ENCODE results near the gene C19orf47. TPM values are rescaled to one million over a fixed set of nuclear protein-coding genes. Genes with fewer than 3 reads are reported as not detected.

The C19orf47 gene
- total RNA-seq, 1 experiment from 2014 or later, result 18.0 TPM

DNA sequence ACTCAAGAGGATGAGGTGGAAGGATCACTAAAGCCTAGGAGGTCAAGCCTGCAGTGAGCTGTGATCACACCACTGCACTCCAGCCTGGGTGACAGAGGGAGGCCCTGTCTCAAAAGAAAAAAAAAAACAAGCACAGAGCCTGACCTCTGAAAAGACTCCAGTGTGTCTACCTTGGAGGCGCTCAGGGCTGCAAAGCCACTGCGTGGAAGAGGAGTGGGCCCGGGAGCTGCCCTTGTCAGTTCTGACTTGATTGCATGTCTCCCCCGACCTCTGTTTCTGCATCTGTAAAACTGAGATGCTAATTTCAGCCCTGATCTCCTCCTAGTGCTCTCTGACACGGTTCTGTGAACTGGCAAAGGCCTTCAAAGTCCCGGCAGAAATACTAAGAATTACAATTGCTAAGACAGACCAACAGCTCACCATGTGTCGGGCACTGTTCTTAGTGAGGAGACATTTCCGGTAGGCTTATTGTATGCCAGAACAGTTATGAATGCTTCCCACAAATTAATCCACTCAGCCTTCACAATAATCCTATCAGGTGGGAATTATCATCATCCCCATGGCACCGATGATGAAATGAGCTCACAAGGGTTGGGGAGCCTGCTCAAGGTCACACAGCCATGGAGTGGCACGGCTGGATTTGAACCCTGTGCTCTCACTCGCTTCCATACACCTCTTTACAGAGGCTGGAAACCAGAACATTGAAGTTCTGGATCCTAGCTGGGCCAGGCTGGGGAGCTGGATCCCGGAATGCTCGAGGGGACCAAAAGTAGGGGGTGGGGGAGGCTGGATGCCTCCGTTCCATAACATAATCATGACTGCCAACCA lies 66.6 kb downstream of the C19orf47 start:
- ATAC-seq (no peak), DNase-seq (ENCODE audit: low read depth, low spot score) (no peak)
- H3K4me1 ChIP-seq (ENCODE audit: control insufficient read depth in 1 of 2, insufficient read depth in 2 of 2, low read length in 2 of 2), result peaks cover 11 to 18% of the 10 kb centered on the region in 2 experiments
- peaks cover 83% of the 10 kb centered on the region for H3K79me2 ChIP-seq (ENCODE audit: insufficient read depth, low read length)
- ChIA-PET RAD21 (ENCODE audit: low non-redundant PET in 1 of 2, low total read pairs in 2 of 2, uncharacterized antibody in 2 of 2, unreplicated experiment in 2 of 2) (no interaction called here), CTCF (interaction anchor here (1.4 kb wide), 1 partner anchor 64 kb away, joined by 3 read pairs; no protein-coding TSS in a partner anchor), POLR2A (no interaction called here)
- H3K9me3 ChIP-seq (ENCODE audit: control insufficient read depth in 1 of 2, insufficient read depth in 1 of 2, low read depth in 1 of 2, low read length in 2 of 2), result no peaks in the 10 kb centered on the region
- no peak overlapping the region for H3K27ac ChIP-seq (ENCODE audit: low read depth, low read length)
- H2AFZ ChIP-seq (ENCODE audit: low read depth, low read length, poor library complexity, severe bottlenecking), result no peak overlapping the region
- no peaks in the 10 kb centered on the region for H4K20me1 ChIP-seq (ENCODE audit: insufficient read depth)
- no peaks in the 10 kb centered on the region for H3K9me2 ChIP-seq (ENCODE audit: insufficient read depth)
- peaks cover 0 to 4% of the 10 kb centered on the region in 2 experiments; a peak in 1 of 4 replicates for H3K36me3 ChIP-seq (ENCODE audit: control insufficient read depth in 1 of 2, insufficient read depth in 2 of 2, low read length in 2 of 2)
- intact Hi-C loops (cut with micrococcal nuclease), result no loop called here
- no peak overlapping the region for H3K9ac ChIP-seq (ENCODE audit: low read length)
- no TSS peak for BruUV-seq (replicated peaks)
- no peak overlapping the region for H3K4me3 ChIP-seq (replicated peaks in 1 of 2; ENCODE audit: low read depth in 1 of 2, low read length in 2 of 2)
- H3K4me2 ChIP-seq (ENCODE audit: low read length), result no peak overlapping the region
- no peaks in the 10 kb centered on the region for H3K27me3 ChIP-seq (ENCODE audit: insufficient read depth, low read length)
- TF ChIP-seq POLR2A (IDR thresholded peaks at IDR 0.05; ENCODE audit: borderline replicate concordance, extremely low read depth, insufficient read depth, insufficient read length) (no peak), JUND (IDR thresholded peaks at IDR 0.05) (no peak), CEBPB (IDR thresholded peaks at IDR 0.05; ENCODE audit: low read depth) (no peak), ZFX (IDR thresholded peaks at IDR 0.05) (no peak), RAD21 (IDR thresholded peaks at IDR 0.05; ENCODE audit: low read depth) (no peak), YY1 (IDR thresholded peaks at IDR 0.05; ENCODE audit: extremely low read depth, insufficient replicate concordance, low read depth, low read length) (no peak), FOSL1 (IDR thresholded peaks at IDR 0.05; ENCODE audit: low read depth) (no peak), SRF (IDR thresholded peaks at IDR 0.05; ENCODE audit: low read depth) (no peak), ELF1 (IDR thresholded peaks at IDR 0.05; ENCODE audit: borderline replicate concordance, low read depth) (no peak), EGR1 (IDR thresholded peaks at IDR 0.05; ENCODE audit: low read depth) (no peak), EZH2 (IDR thresholded peaks at IDR 0.05) (no peak)
- TF ChIP-seq, protein P1, sequence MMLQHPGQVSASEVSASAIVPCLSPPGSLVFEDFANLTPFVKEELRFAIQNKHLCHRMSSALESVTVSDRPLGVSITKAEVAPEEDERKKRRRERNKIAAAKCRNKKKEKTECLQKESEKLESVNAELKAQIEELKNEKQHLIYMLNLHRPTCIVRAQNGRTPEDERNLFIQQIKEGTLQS (IDR thresholded peaks at IDR 0.05), result no peak
- TF ChIP-seq, protein P2, sequence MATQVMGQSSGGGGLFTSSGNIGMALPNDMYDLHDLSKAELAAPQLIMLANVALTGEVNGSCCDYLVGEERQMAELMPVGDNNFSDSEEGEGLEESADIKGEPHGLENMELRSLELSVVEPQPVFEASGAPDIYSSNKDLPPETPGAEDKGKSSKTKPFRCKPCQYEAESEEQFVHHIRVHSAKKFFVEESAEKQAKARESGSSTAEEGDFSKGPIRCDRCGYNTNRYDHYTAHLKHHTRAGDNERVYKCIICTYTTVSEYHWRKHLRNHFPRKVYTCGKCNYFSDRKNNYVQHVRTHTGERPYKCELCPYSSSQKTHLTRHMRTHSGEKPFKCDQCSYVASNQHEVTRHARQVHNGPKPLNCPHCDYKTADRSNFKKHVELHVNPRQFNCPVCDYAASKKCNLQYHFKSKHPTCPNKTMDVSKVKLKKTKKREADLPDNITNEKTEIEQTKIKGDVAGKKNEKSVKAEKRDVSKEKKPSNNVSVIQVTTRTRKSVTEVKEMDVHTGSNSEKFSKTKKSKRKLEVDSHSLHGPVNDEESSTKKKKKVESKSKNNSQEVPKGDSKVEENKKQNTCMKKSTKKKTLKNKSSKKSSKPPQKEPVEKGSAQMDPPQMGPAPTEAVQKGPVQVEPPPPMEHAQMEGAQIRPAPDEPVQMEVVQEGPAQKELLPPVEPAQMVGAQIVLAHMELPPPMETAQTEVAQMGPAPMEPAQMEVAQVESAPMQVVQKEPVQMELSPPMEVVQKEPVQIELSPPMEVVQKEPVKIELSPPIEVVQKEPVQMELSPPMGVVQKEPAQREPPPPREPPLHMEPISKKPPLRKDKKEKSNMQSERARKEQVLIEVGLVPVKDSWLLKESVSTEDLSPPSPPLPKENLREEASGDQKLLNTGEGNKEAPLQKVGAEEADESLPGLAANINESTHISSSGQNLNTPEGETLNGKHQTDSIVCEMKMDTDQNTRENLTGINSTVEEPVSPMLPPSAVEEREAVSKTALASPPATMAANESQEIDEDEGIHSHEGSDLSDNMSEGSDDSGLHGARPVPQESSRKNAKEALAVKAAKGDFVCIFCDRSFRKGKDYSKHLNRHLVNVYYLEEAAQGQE (IDR thresholded peaks at IDR 0.05; ENCODE audit: low read depth), result no peak
